Left ventricle myocardium superior (tissue), 1 donor: ENCODE data around the gene DDX4. TPM values are rescaled to one million over a fixed set of nuclear protein-coding genes. Genes with fewer than 3 reads are reported as not detected.

Experiments used
- ATAC-seq: fragments of 200-7000 bp; cut with Tn5 transposase; one replicate; pipeline ENCODE4 v1.9.1; 2020; ENCODE audit warnings: mild to moderate bottlenecking, moderate library complexity
- DNase-seq: peaks from one replicate; pipeline ENCODE4 v3.0.0-alpha.2; 2020
- intact Hi-C: fragments of 100-400 bp; cut with micrococcal nuclease; formaldehyde crosslinking; loops from one replicate; pipeline ENCODE4 v1.11.0; 2022
- total RNA-seq: library from RNA; stranded (reverse); fragmentation: NEBNext Ultra II Directional; extraction: Animal tissue kit (Norgen Biotek cat#: 25700); gene quantifications from one replicate; pipeline ENCODE4 v1.2.1, GENCODE V29; 2021
- donor health status: DM: no; HTN: yes; CAD: no; lungs with severe emphysema.

The DDX4 gene
- total RNA-seq, 1 donor from 2014 or later = not detected

GRCh38 chr5:55856516-55857246, 118.8 kb downstream of the DDX4 start:
- no peak for ATAC-seq
- intact Hi-C loops = no loop called here

DNA sequence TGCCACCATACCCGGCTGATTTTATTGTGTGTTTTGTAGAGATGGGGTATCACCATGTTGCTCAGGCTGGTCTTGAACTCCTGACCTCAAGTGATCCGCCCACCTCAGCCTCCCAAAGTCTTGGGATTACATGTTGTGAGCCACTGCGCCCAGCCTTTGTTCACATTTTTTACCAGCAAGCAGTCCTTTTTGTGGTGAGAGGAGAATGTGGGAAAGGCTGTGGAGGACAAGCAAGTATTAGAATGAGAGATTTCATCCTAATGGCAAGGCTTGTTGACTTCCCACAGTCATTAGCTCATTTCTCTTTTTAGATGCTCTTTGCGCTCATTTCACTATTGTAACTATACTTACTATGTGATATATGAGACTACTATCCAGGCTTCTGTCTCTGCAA, 119.4 kb downstream of the DDX4 start:
- DNase-seq = no peak
- no peak for ATAC-seq
- intact Hi-C loops = no loop called here

More at GRCh38 chr5:55856516-55857246, 118.8 kb downstream of the DDX4 start:
- DNase-seq = no peak

GRCh38 chr5:55858104-55858503, 120.2 kb downstream of the DDX4 start:
- intact Hi-C loops = no loop called here
- DNase-seq (no peak), ATAC-seq (no peak)

GRCh38 chr5:55860288-55860687, 122.4 kb downstream of the DDX4 start:
- intact Hi-C loops = no loop called here
- no peak for ATAC-seq

GRCh38 chr5:55860709-55861108, 122.8 kb downstream of the DDX4 start:
- no peak for ATAC-seq
- intact Hi-C loops = no loop called here
- no peak for DNase-seq

More at GRCh38 chr5:55860288-55860687, 122.4 kb downstream of the DDX4 start:
- DNase-seq = no peak

DNA sequence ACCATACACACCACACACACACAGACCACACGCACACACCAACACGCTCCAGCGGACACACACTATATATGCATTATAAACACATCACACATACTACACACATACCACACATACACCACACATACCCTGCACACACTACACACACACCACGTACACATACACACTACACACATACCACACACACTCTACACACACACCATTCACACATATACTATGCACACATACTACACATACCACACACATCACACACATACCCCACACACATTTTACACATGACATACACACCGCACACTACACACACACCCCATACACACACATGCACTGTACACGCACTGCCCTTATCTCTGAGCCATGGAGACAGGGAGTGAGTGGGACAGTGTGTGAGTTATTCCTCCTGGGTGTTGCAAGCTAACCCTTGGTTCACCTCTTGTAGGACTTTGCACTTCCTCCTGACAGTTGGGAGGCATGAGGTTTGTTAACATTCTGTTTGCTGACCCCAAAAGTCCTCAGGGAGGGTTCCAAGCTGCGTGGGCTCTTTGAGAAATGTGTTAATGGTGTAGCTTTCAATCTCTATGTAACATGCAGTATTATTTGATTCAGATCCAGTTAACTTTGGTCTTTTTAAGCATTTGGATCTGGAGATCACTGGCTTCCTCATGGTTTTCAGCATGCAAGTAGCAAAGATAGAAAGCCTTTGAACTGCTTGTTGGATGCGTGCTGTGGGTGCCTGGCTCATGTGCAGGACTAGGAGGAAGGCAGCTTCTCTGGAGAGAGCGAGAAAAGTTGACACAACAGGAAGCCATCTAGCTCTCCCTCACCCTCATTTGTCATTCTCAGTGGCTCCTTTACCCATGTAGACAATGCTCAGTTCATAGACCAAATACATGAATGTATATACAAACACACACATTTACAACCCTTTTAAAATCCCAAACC, 127.0 kb downstream of the DDX4 start:
- DNase-seq = no peak
- intact Hi-C loops = no loop called here
- ATAC-seq = no peak

GRCh38 chr5:55865831-55866230, 128.0 kb downstream of the DDX4 start:
- ATAC-seq (no peak), DNase-seq (no peak)
- intact Hi-C loops = no loop called here

GRCh38 chr5:55866485-55866884, 128.6 kb downstream of the DDX4 start:
- intact Hi-C loops = no loop called here
- ATAC-seq (no peak), DNase-seq (no peak)

Other genes starting within 250 kb of the DDX4 start
- gene PLPP1, start 203.1 kb upstream of the DDX4 start, total RNA-seq = 75.7 TPM
- gene SLC38A9, start 25.7 kb upstream of the DDX4 start, total RNA-seq = 5.7 TPM
- gene IL31RA, start 113.3 kb downstream of the DDX4 start, total RNA-seq = not detected